Kidney (tissue), 14 donors: ENCODE results near the gene GLIPR2. TPM values are rescaled to one million over a fixed set of nuclear protein-coding genes. Genes with fewer than 3 reads are reported as not detected.

Source experiments
- DNase-seq, 5 donors: peaks; one replicate each; pipeline ENCODE4 v3.0.0-alpha.2; 2013 to 2020
- FAIRE-seq: peaks from 2 replicates; lab custom pipeline; 2012; peaks lifted over from hg19 to GRCh38; lab: Jason Lieb, UNC
- H3K27ac ChIP-seq, 2 donors: one replicate each; pipeline ENCODE4 v1.7.0; 2013; ENCODE audit warnings: low read depth in 2 of 2, low read length in 2 of 2, inconsistent platforms in 1 of 2
- H3K27me3 ChIP-seq: one replicate; pipeline ENCODE4 v1.7.1; 2013; ENCODE audit warnings: low read length, inconsistent platforms; ENCODE audit not compliant: control insufficient read depth, insufficient read depth
- H3K36me3 ChIP-seq, 3 donors: one replicate each; pipeline versions ENCODE4 v1.7.0 to v1.7.1; 2013; ENCODE audit warnings: low read length in 3 of 3, control low read depth in 1 of 3, inconsistent platforms in 1 of 3; ENCODE audit not compliant: insufficient read depth in 3 of 3, control insufficient read depth in 2 of 3
- H3K4me1 ChIP-seq, 3 donors: one replicate each; pipeline versions ENCODE4 v1.7.0 to v1.7.1; 2013; ENCODE audit warnings: low read length in 3 of 3, inconsistent platforms in 1 of 3, low read depth in 1 of 3; ENCODE audit not compliant: control insufficient read depth in 2 of 3, insufficient read depth in 2 of 3
- H3K4me3 ChIP-seq, 3 donors: one replicate each; pipeline versions ENCODE4 v1.7.0 to v1.8.1; 2013; ENCODE audit warnings: low read length in 3 of 3, control low read depth in 1 of 3, inconsistent platforms in 1 of 3
- H3K9ac ChIP-seq, 3 donors: one replicate each; pipeline versions ENCODE4 v1.7.0 to v1.7.1; 2013; ENCODE audit warnings: low read length in 3 of 3, control low read depth in 1 of 3, inconsistent platforms in 1 of 3
- H3K9me3 ChIP-seq, 3 donors: one replicate each; pipeline versions ENCODE4 v1.7.0 to v1.7.1; 2013; ENCODE audit warnings: low read length in 3 of 3, control low read depth in 1 of 3, inconsistent platforms in 1 of 3; ENCODE audit not compliant: control insufficient read depth in 2 of 3, insufficient read depth in 1 of 3
- CTCF ChIP-seq: IDR thresholded peaks from 3 replicates; pipeline ENCODE4 v1.5.1; 2012; ENCODE audit warnings: mild to moderate bottlenecking, moderate library complexity, borderline replicate concordance; ENCODE audit not compliant: insufficient read depth; ENCODE audit errors: extremely low read depth
- intact Hi-C: fragments of 100-400 bp; cut with DNase I; formaldehyde crosslinking; loops from one replicate; pipeline ENCODE4 v1.11.1; 2022
- polyA plus RNA-seq: library from polyadenylated mRNA; stranded (reverse); fragments of 350-450 nt; fragmentation: Illumina TruSeq; extraction: RNeasy Lipid Tissue Mini Kit (QIAGEN cat#74804); gene quantifications from one replicate; pipeline ENCODE4 v1.2.3, GENCODE V29; 2014; ENCODE audit warnings: low read depth, low replicate concordance; ENCODE audit not compliant: insufficient read depth
- total RNA-seq: library from RNA; stranded (reverse); fragmentation: NEBNext Ultra II Directional; extraction: Animal tissue kit (Norgen Biotek cat#: 25700); gene quantifications from one replicate; pipeline ENCODE4 v1.2.1, GENCODE V29; 2021
- donor health status: control.
- donor health status: control.
- donor health status: control.
- donor health status: control.
- donor health status: control.
- donor health status: DM: yes; HTN: yes; CAD: no.
- donor health status: Normal renal cell carcinoma (clear cell type).

Gene GLIPR2
- total and polyA plus RNA-seq, 2 donors from 2014 or later: 8.3 to 19.6 TPM

DNA sequence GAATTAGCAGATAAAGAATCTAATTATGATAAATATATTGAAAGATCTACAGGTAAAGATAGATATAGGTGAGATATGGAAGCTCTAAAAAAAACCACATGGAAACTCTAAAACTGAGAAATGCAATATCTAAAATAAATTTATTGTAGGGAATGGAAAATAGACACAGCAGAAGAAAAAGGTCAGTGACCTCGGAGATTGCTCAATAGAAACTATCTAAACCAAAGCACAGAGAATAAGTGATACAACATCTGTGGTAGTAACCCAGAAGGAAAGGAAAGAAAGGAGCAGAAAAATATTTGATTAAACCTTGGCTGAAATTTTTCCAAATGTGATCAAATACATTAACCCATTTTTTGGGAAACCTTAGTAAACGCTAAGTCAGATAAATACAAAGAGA, 43.1 kb upstream of the GLIPR2 start:
- FAIRE-seq (no peak), DNase-seq (no peak)
- Histone ChIP-seq H3K9ac (no peak overlapping the region), H3K9me3 (no peaks in the 10 kb centered on the region), H3K27me3 (no peaks in the 10 kb centered on the region), H3K36me3 (no peaks in the 10 kb centered on the region), H3K27ac (no peak overlapping the region), H3K4me1 (peaks cover 0 to 4% (median 2%) of the 10 kb centered on the region in 3 donors), H3K4me3 (no peak overlapping the region)
- intact Hi-C loops: no loop called here
- no peak for TF ChIP-seq CTCF

- intact Hi-C loops: no loop called here
- no peak for FAIRE-seq
- no peak for DNase-seq
These were observed 36.8 kb upstream of the GLIPR2 start for GRCh38 chr9:36099718-36100117.

GRCh38 chr9:36100532-36100931, 36.0 kb upstream of the GLIPR2 start:
- TF ChIP-seq CTCF: no peak
- Histone ChIP-seq H3K9ac (no peak overlapping the region), H3K27ac (no peak overlapping the region), H3K4me3 (no peak overlapping the region), H3K36me3 (no peaks in the 10 kb centered on the region), H3K9me3 (no peaks in the 10 kb centered on the region), H3K4me1 (no peaks in the 10 kb centered on the region), H3K27me3 (no peaks in the 10 kb centered on the region)
- FAIRE-seq (no peak), DNase-seq (peak in 2 of 5 donors; percentile 21 to 40)
- intact Hi-C loops: no loop called here

More at GRCh38 chr9:36099718-36100117, 36.8 kb upstream of the GLIPR2 start:
- no peak overlapping the region for H3K27ac ChIP-seq
- no peaks in the 10 kb centered on the region for H3K27me3 ChIP-seq
- no peak overlapping the region for H3K9ac ChIP-seq
- no peaks in the 10 kb centered on the region for H3K36me3 ChIP-seq
- TF ChIP-seq CTCF: no peak
- H3K4me1 ChIP-seq: no peaks in the 10 kb centered on the region
- no peaks in the 10 kb centered on the region for H3K9me3 ChIP-seq
- H3K4me3 ChIP-seq: no peak overlapping the region
